GM10266 (cell line): ENCODE data around the gene SOX15.

Source experiments
- DNase-seq: peaks from one replicate; pipeline ENCODE4 v3.0.0; 2012; ENCODE audit errors: extremely low spot score
- CTCF ChIP-seq: IDR thresholded peaks from 2 replicates; pipeline ENCODE4 v1.5.1; 2012; ENCODE audit warnings: mild to moderate bottlenecking, low read depth; ENCODE audit not compliant: control insufficient read depth, insufficient read depth; ENCODE audit errors: missing control alignments

The SOX15 gene

GRCh38 chr17:7572338-7572587, 17.6 kb downstream of the SOX15 start:
- DNase-seq, result no peak

GRCh38 chr17:7570351-7570750, 19.5 kb downstream of the SOX15 start:
- DNase-seq, result no peak
- TF ChIP-seq CTCF, result no peak

More at GRCh38 chr17:7572338-7572587, 17.6 kb downstream of the SOX15 start:
- no peak for TF ChIP-seq CTCF

- DNase-seq, result no peak
- no peak for TF ChIP-seq CTCF
Measured at GRCh38 chr17:7569571-7569970, 20.3 kb downstream of the SOX15 start.

GRCh38 chr17:7563115-7563869, 26.6 kb downstream of the SOX15 start:
- no peak for DNase-seq
- TF ChIP-seq CTCF, result no peak

GRCh38 chr17:7562208-7562605, 27.7 kb downstream of the SOX15 start:
- no peak for DNase-seq
- no peak for TF ChIP-seq CTCF

GRCh38 chr17:7561589-7562207, 28.2 kb downstream of the SOX15 start, which contains the start of gene SENP3:
SENP3 (plus strand) TSS chr17:7561919; CDS start chr17:7563077, 1,158 bp downstream.
- peak; percentile 99 for DNase-seq
- TF ChIP-seq CTCF, result no peak

GRCh38 chr17:7561028-7561575, 28.8 kb downstream of the SOX15 start:
- peak; percentile 91 for DNase-seq
- peak; percentile 92 for TF ChIP-seq CTCF
